ENCODE results near the gene SMIM44.

GRCh38 chr19:3516675-3517207 is 33.5 kb upstream of the SMIM44 start:
- TF ChIP-seq CTCF (IDR thresholded peaks at IDR 0.05) (no peak), TCF7L2 (IDR thresholded peaks at IDR 0.05; ENCODE audit: low read depth, low read length) (no peak), POLR2AphosphoS5 (IDR thresholded peaks at IDR 0.05; ENCODE audit: low read depth, low read length) (no peak), SIN3A (IDR thresholded peaks at IDR 0.05; ENCODE audit: borderline replicate concordance, insufficient read depth, low read depth, low read length) (no peak), REST (IDR thresholded peaks at IDR 0.05; ENCODE audit: insufficient read depth in 1 of 2, low read depth in 2 of 2, low read length in 1 of 2) (no peak)

Data from Panc1 (cell line).